NCI-H446 treated with DMSO at 0.1 percent for 48 hours (cell line): ENCODE results near the gene SLC25A26.

Experiments used
- DNase-seq: peaks from one replicate; lab custom pipeline; 2025; lab: John Stamatoyannopoulos, UW

The SLC25A26 gene

GRCh38 chr3:66227051-66227450 lies 6.2 kb downstream of the SLC25A26 start:
- DNase-seq: no peak

GRCh38 chr3:66227915-66228314 lies 7.1 kb downstream of the SLC25A26 start:
- no peak for DNase-seq

GRCh38 chr3:66228707-66229106 lies 7.9 kb downstream of the SLC25A26 start:
- no peak for DNase-seq

GRCh38 chr3:66229931-66230330 lies 9.1 kb downstream of the SLC25A26 start:
- DNase-seq: no peak

- DNase-seq: no peak
Measured at GRCh38 chr3:66233033-66233432, 12.2 kb downstream of the SLC25A26 start.

- no peak for DNase-seq
Measured at GRCh38 chr3:66236281-66236680, 15.5 kb downstream of the SLC25A26 start.

- DNase-seq: no peak
Measured at GRCh38 chr3:66237552-66237951, 16.8 kb downstream of the SLC25A26 start.

GRCh38 chr3:66239513-66240123 lies 18.8 kb downstream of the SLC25A26 start:
- no peak for DNase-seq

GRCh38 chr3:66241466-66241865 lies 20.7 kb downstream of the SLC25A26 start:
- DNase-seq: no peak

GRCh38 chr3:66242788-66243464 lies 22.1 kb downstream of the SLC25A26 start:
- no peak for DNase-seq

GRCh38 chr3:66248641-66249040 lies 27.8 kb downstream of the SLC25A26 start:
- no peak for DNase-seq

- DNase-seq: peak; percentile 1
Measured at GRCh38 chr3:66253790-66254620, 33.2 kb downstream of the SLC25A26 start.

GRCh38 chr3:66255865-66256264 lies 35.1 kb downstream of the SLC25A26 start:
- DNase-seq: no peak

- no peak for DNase-seq
Measured at GRCh38 chr3:66256806-66257205, 36.0 kb downstream of the SLC25A26 start.

- no peak for DNase-seq
Measured at GRCh38 chr3:66259566-66260255, 38.9 kb downstream of the SLC25A26 start.

- DNase-seq: no peak
Measured at GRCh38 chr3:66260431-66260830, 39.6 kb downstream of the SLC25A26 start.

- no peak for DNase-seq
Measured at GRCh38 chr3:66261355-66261754, 40.6 kb downstream of the SLC25A26 start.

- no peak for DNase-seq
Measured at GRCh38 chr3:66265649-66266048, 44.8 kb downstream of the SLC25A26 start.

GRCh38 chr3:66266551-66266950 lies 45.8 kb downstream of the SLC25A26 start:
- DNase-seq: no peak

- no peak for DNase-seq
Measured at GRCh38 chr3:66267031-66267430, 46.2 kb downstream of the SLC25A26 start.

- DNase-seq: no peak
Measured at GRCh38 chr3:66267906-66268305, 47.1 kb downstream of the SLC25A26 start.

GRCh38 chr3:66268864-66269263 lies 48.1 kb downstream of the SLC25A26 start:
- DNase-seq: no peak
